GM23338 (cell line): Measurements from ENCODE around the gene IDE. TPM values are rescaled to one million over a fixed set of nuclear protein-coding genes. Genes with fewer than 3 reads are reported as not detected.

Experiments
- ATAC-seq: fragments of 200-7000 bp; cut with Tn5 transposase; 3 replicates; pipeline ENCODE4 v1.9.1; 2020
- DNase-seq: peaks from one replicate; pipeline ENCODE4 v3.0.0-alpha.2; 2015; ENCODE audit warnings: low spot score
- H2AFZ ChIP-seq: fragments of 200-600 bp; sonication (generic); 2 replicates; pipeline ENCODE4 v1.8.0; 2016; ENCODE audit warnings: antibody characterized with exemption, mild to moderate bottlenecking, moderate library complexity
- H3F3A ChIP-seq: fragments of 200-600 bp; sonication (generic); replicated peaks from 2 replicates; pipeline ENCODE4 v1.8.0; 2017; ENCODE audit warnings: antibody characterized with exemption, mixed run types, low read depth
- H3K27ac ChIP-seq: fragments of 200-600 bp; sonication (generic); 2 replicates; pipeline ENCODE4 v1.6.1; 2016; ENCODE audit warnings: low read depth
- H3K27me3 ChIP-seq: fragments of 200-600 bp; sonication (generic); 2 replicates; pipeline ENCODE4 v1.8.0; 2016; ENCODE audit warnings: mild to moderate bottlenecking, mixed run types, moderate library complexity; ENCODE audit not compliant: insufficient read depth
- H3K36me3 ChIP-seq: fragments of 200-600 bp; sonication (generic); 2 replicates; pipeline ENCODE4 v1.8.0; 2016; ENCODE audit warnings: mild to moderate bottlenecking; ENCODE audit not compliant: insufficient read depth
- H3K4me1 ChIP-seq: fragments of 200-600 bp; sonication (generic); 2 replicates; pipeline ENCODE4 v1.8.0; 2016; ENCODE audit warnings: mild to moderate bottlenecking, moderate library complexity; ENCODE audit not compliant: insufficient read depth
- H3K4me2 ChIP-seq: fragments of 200-600 bp; sonication (generic); 2 replicates; pipeline ENCODE4 v1.7.1; 2017; ENCODE audit warnings: mixed run types
- H3K4me3 ChIP-seq: fragments of 200-600 bp; sonication (generic); 2 replicates; pipeline ENCODE4 v1.6.1; 2016; ENCODE audit warnings: mixed run types
- H3K79me2 ChIP-seq: fragments of 200-600 bp; sonication (generic); replicated peaks from 2 replicates; pipeline ENCODE4 v1.8.0; 2017; ENCODE audit warnings: mild to moderate bottlenecking; ENCODE audit not compliant: insufficient read depth
- H3K9me2 ChIP-seq: fragments of 200-600 bp; sonication (generic); 2 replicates; pipeline ENCODE4 v1.8.0; 2017; ENCODE audit not compliant: insufficient read depth
- H4K20me1 ChIP-seq: fragments of 200-600 bp; sonication (generic); replicated peaks from 2 replicates; pipeline ENCODE4 v1.8.0; 2017; ENCODE audit warnings: mild to moderate bottlenecking; ENCODE audit not compliant: insufficient read depth
- H3K27ac Mint-ChIP-seq: 2 replicates; pipeline ENCODE4 v1.8.0; 2020; ENCODE audit warnings: inconsistent platforms, mild to moderate bottlenecking, moderate library complexity, mixed read lengths
- H3K27me3 Mint-ChIP-seq: 3 replicates; pipeline ENCODE4 v1.8.0; 2022; ENCODE audit warnings: low read depth, mild to moderate bottlenecking, moderate library complexity, mixed read lengths, inconsistent platforms; ENCODE audit not compliant: insufficient read depth, poor library complexity
- H3K36me3 Mint-ChIP-seq: 3 replicates; pipeline ENCODE4 v1.8.0; 2021; ENCODE audit warnings: low read depth, mild to moderate bottlenecking, inconsistent platforms, moderate library complexity, mixed read lengths
- H3K4me1 Mint-ChIP-seq: 3 replicates; pipeline ENCODE4 v1.8.0; 2020; ENCODE audit warnings: mild to moderate bottlenecking, inconsistent platforms, mixed read lengths
- H3K4me3 Mint-ChIP-seq: 3 replicates; pipeline ENCODE4 v1.8.0; 2021; ENCODE audit warnings: moderate library complexity, mild to moderate bottlenecking, inconsistent platforms, mixed read lengths
- H3K9me3 Mint-ChIP-seq: 3 replicates; pipeline ENCODE4 v1.8.0; 2020; ENCODE audit warnings: moderate library complexity, mild to moderate bottlenecking, inconsistent platforms, mixed read lengths
- CREB1 ChIP-seq: fragments of 250-450 bp; sonication (Bioruptor Pico); IDR thresholded peaks from 2 replicates; pipeline ENCODE4 v1.5.0; 2020; ENCODE audit warnings: low read depth, mild to moderate bottlenecking, moderate library complexity
- CTCF ChIP-seq, 2 experiments: fragments of 200-600 bp in 1 of 2; sonication (generic) in 1 of 2; conservative IDR thresholded peaks; 2 replicates each; pipeline versions ENCODE4 v1.5.1 to v1.6.1; 2016 to 2017; ENCODE audit warnings: antibody characterized with exemption in 2 of 2, low read depth in 2 of 2, mild to moderate bottlenecking in 2 of 2, moderate library complexity in 1 of 2
- ETS1 ChIP-seq: IDR thresholded peaks from 2 replicates; pipeline ENCODE4 v1.6.1; 2016; ENCODE audit warnings: antibody characterized with exemption
- EZH2 ChIP-seq: fragments of 200-600 bp; sonication (generic); IDR thresholded peaks from one replicate; pipeline ENCODE4 v1.8.0; 2017; ENCODE audit warnings: antibody characterized with exemption, mild to moderate bottlenecking, low read depth; ENCODE audit not compliant: unreplicated experiment
- EZH2phosphoT487 ChIP-seq: fragments of 200-600 bp; sonication (generic); IDR thresholded peaks from one replicate; pipeline ENCODE4 v1.8.1; 2018; ENCODE audit warnings: antibody characterized with exemption; ENCODE audit not compliant: unreplicated experiment
- JUNB ChIP-seq: IDR thresholded peaks from one replicate; pipeline ENCODE4 v1.6.1; 2016; ENCODE audit warnings: antibody characterized with exemption; ENCODE audit not compliant: unreplicated experiment
- NANOG ChIP-seq: IDR thresholded peaks from 2 replicates; pipeline ENCODE4 v1.6.1; 2016; ENCODE audit warnings: antibody characterized with exemption, borderline replicate concordance
- POLR2AphosphoS5 ChIP-seq: IDR thresholded peaks from 2 replicates; pipeline ENCODE4 v1.6.1; 2016; ENCODE audit warnings: antibody characterized with exemption, low read depth
- REST ChIP-seq: IDR thresholded peaks from one replicate; pipeline ENCODE4 v1.6.1; 2018; ENCODE audit warnings: antibody characterized with exemption; ENCODE audit not compliant: unreplicated experiment
- STAT1 ChIP-seq: IDR thresholded peaks from one replicate; pipeline ENCODE4 v1.6.1; 2016; ENCODE audit warnings: antibody characterized with exemption; ENCODE audit not compliant: unreplicated experiment
- ZNF331 ChIP-seq: fragments of 250-450 bp; sonication (Bioruptor Pico); IDR thresholded peaks from 2 replicates; pipeline ENCODE4 v1.5.0; 2020; ENCODE audit warnings: low read depth, mild to moderate bottlenecking, moderate library complexity
- polyA plus RNA-seq: library from polyadenylated mRNA; unstranded; fragments of >200 nt; fragmentation: Nextera tagmentation; extraction: Ambion mirVana; gene quantifications from 2 replicates; pipeline ENCODE4 v1.2.1, GENCODE V29; 2016
- total RNA-seq: library from RNA; depleted of rRNA; stranded (reverse); fragments of >200 nt; shearing (Covaris generic); gene quantifications from 2 replicates; pipeline ENCODE4 v1.2.3, GENCODE V29; 2014

Gene IDE
- total and polyA plus RNA-seq, 2 experiments from 2014 or later = 12.9 to 36.3 TPM

GRCh38 chr10:92493362-92493761, 80.5 kb downstream of the IDE start:
- Mint-ChIP-seq H3K4me1 (no peaks in the 10 kb centered on the region), H3K36me3 (peaks cover 34% of the 10 kb centered on the region), H3K9me3 (no peaks in the 10 kb centered on the region), H3K4me3 (no peak overlapping the region), H3K27ac (no peak overlapping the region), H3K27me3 (peaks cover 6% of the 10 kb centered on the region)
- Histone ChIP-seq H3K4me1 (no peaks in the 10 kb centered on the region), H3K27ac (no peak overlapping the region), H2AFZ (no peak overlapping the region), H4K20me1 (no peaks in the 10 kb centered on the region), H3K79me2 (no peaks in the 10 kb centered on the region), H3K36me3 (peaks cover 9% of the 10 kb centered on the region; the same call in 1 of the 2 replicates), H3K4me2 (no peak overlapping the region), H3K4me3 (no peak overlapping the region), H3K9me2 (no peaks in the 10 kb centered on the region), H3K27me3 (no peaks in the 10 kb centered on the region), H3F3A (no peaks in the 10 kb centered on the region)
- DNase-seq (no peak), ATAC-seq (no peak)
- no peak for TF ChIP-seq CTCF (conservative IDR thresholded peaks at IDR 0.05; ENCODE audit: low read depth in 2 of 2)
- no peak for TF ChIP-seq EZH2
- no peak for TF ChIP-seq REST
- no peak for TF ChIP-seq EZH2phosphoT487
- no peak for TF ChIP-seq ETS1
- TF ChIP-seq CREB1 = no peak
- no peak for TF ChIP-seq NANOG
- no peak for TF ChIP-seq JUNB
- TF ChIP-seq ZNF331 (CRISPR knock-in tag) = no peak
- no peak for TF ChIP-seq STAT1

- H3F3A ChIP-seq = no peaks in the 10 kb centered on the region
- peaks cover 9% of the 10 kb centered on the region; the same call in 1 of the 2 replicates for H3K36me3 ChIP-seq
- H3K79me2 ChIP-seq = no peaks in the 10 kb centered on the region
- no peaks in the 10 kb centered on the region for H4K20me1 ChIP-seq
- Mint-ChIP-seq H3K36me3 (peaks cover 37% of the 10 kb centered on the region), H3K9me3 (no peaks in the 10 kb centered on the region), H3K4me3 (no peak overlapping the region), H3K27ac (no peak overlapping the region), H3K27me3 (peaks cover 5% of the 10 kb centered on the region), H3K4me1 (no peaks in the 10 kb centered on the region)
- DNase-seq (no peak), ATAC-seq (no peak)
- no peak overlapping the region for H3K4me3 ChIP-seq
- H3K9me2 ChIP-seq = no peaks in the 10 kb centered on the region
- H3K27ac ChIP-seq = no peak overlapping the region
- no peaks in the 10 kb centered on the region for H3K4me1 ChIP-seq
- H3K4me2 ChIP-seq = no peak overlapping the region
- no peaks in the 10 kb centered on the region for H3K27me3 ChIP-seq
- H2AFZ ChIP-seq = no peak overlapping the region
- TF ChIP-seq CREB1 (no peak), CTCF (conservative IDR thresholded peaks at IDR 0.05; ENCODE audit: low read depth in 2 of 2) (no peak), JUNB (no peak), POLR2AphosphoS5 (no peak), ETS1 (no peak), NANOG (no peak)
Observed at GRCh38 chr10:92492748-92493240, 81.1 kb downstream of the IDE start.
